ENCODE data around the gene ATP8B3. TPM values are rescaled to one million over a fixed set of nuclear protein-coding genes. Genes with fewer than 3 reads are reported as not detected.

ATP8B3 gene
- total RNA-seq, 1 experiment from 2014 or later, result 8.7 TPM

GRCh38 chr19:1818549-1819195, 6.6 kb upstream of the ATP8B3 start:
- no peak for DNase-seq (ENCODE audit: low spot score)
- intact Hi-C loops (cut with micrococcal nuclease; ENCODE audit: unreplicated experiment), result loop anchor here (10.0 kb wide), 1 partner anchor 274 kb away; no protein-coding TSS in a partner anchor
- H3K27ac ChIP-seq (ENCODE audit: low read depth, low read length, poor library complexity, severe bottlenecking), result no peak overlapping the region
- no peak for TF ChIP-seq EZH2 (IDR thresholded peaks at IDR 0.05; ENCODE audit: borderline replicate concordance, low read depth, low read length, poor library complexity, severe bottlenecking)
- TF ChIP-seq, protein P1, sequence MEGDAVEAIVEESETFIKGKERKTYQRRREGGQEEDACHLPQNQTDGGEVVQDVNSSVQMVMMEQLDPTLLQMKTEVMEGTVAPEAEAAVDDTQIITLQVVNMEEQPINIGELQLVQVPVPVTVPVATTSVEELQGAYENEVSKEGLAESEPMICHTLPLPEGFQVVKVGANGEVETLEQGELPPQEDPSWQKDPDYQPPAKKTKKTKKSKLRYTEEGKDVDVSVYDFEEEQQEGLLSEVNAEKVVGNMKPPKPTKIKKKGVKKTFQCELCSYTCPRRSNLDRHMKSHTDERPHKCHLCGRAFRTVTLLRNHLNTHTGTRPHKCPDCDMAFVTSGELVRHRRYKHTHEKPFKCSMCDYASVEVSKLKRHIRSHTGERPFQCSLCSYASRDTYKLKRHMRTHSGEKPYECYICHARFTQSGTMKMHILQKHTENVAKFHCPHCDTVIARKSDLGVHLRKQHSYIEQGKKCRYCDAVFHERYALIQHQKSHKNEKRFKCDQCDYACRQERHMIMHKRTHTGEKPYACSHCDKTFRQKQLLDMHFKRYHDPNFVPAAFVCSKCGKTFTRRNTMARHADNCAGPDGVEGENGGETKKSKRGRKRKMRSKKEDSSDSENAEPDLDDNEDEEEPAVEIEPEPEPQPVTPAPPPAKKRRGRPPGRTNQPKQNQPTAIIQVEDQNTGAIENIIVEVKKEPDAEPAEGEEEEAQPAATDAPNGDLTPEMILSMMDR (conservative IDR thresholded peaks at IDR 0.05; ENCODE audit: low read depth, low read length), result no peak
- H3K27me3 ChIP-seq (replicated peaks; ENCODE audit: insufficient read depth, low read depth, low read length, poor library complexity), result no peaks in the 10 kb centered on the region
- CTCF ChIA-PET, result no interaction called here
- peaks cover 60% of the 10 kb centered on the region for H3K36me3 ChIP-seq (ENCODE audit: insufficient read depth, low read length, poor library complexity, severe bottlenecking)
- BruUV-seq (replicated peaks), result no TSS peak
- no peaks in the 10 kb centered on the region for H3K9me3 ChIP-seq (ENCODE audit: low read depth, low read length, poor library complexity, severe bottlenecking)
- POLR2A ChIA-PET (ENCODE audit: low non-redundant PET), result no interaction called here
- no peak overlapping the region for H3K4me3 ChIP-seq (ENCODE audit: low read depth, low read length, poor library complexity, severe bottlenecking)
- no peaks in the 10 kb centered on the region for H3K4me1 ChIP-seq (ENCODE audit: insufficient read depth, low read length, poor library complexity, severe bottlenecking)

DNA sequence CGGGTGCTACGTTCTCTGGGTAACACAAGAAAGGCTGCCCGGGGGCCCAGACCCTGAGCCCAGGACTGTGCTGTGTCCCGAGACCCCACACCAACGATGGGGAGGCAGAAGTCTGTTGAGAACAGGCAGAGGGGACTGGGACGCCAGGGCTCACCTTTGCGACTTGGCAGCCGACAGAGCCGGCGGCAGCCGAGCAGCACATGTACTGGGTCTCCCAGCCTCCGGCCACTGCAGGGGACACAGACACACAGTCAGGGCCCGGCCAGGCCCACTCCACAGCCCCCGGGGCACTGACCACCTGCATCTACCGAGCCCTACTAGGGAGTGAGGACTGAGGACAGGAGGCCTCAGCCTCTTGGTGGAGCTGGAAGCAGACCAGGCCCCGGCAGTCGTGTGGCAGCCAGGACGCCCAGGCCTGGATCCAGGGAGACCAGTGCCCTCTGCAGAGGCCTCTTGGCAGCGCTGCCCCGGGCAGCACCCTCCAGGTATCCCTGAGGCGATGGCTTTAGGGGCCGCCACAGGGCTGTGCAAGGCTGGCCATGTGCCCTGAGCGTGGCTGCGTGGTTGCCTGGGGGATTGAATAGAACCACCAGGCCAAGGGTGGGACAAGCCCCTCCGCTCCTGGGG, 5.6 kb upstream of the ATP8B3 start:
- BruUV-seq (replicated peaks), result no TSS peak
- DNase-seq (ENCODE audit: low spot score), result no peak
- Histone ChIP-seq H3K36me3 (ENCODE audit: insufficient read depth, low read length, poor library complexity, severe bottlenecking) (peaks cover 55% of the 10 kb centered on the region), H3K27ac (ENCODE audit: low read depth, low read length, poor library complexity, severe bottlenecking) (no peak overlapping the region), H3K9me3 (ENCODE audit: low read depth, low read length, poor library complexity, severe bottlenecking) (no peaks in the 10 kb centered on the region), H3K27me3 (replicated peaks; ENCODE audit: insufficient read depth, low read depth, low read length, poor library complexity) (no peaks in the 10 kb centered on the region), H3K4me3 (ENCODE audit: low read depth, low read length, poor library complexity, severe bottlenecking) (no peak overlapping the region), H3K4me1 (ENCODE audit: insufficient read depth, low read length, poor library complexity, severe bottlenecking) (no peaks in the 10 kb centered on the region)
- POLR2A ChIA-PET (ENCODE audit: low non-redundant PET), result no interaction called here
- intact Hi-C loops (cut with micrococcal nuclease; ENCODE audit: unreplicated experiment), result loop anchor here (10.0 kb wide), 1 partner anchor 273 kb away; no protein-coding TSS in a partner anchor
- TF ChIP-seq EZH2 (IDR thresholded peaks at IDR 0.05; ENCODE audit: borderline replicate concordance, low read depth, low read length, poor library complexity, severe bottlenecking), result no peak
- TF ChIP-seq, protein P1 (conservative IDR thresholded peaks at IDR 0.05; ENCODE audit: low read depth, low read length), result no peak
- CTCF ChIA-PET, result no interaction called here

GRCh38 chr19:1816530-1817298, 4.6 kb upstream of the ATP8B3 start:
- DNase-seq (ENCODE audit: low spot score), result no peak
- no TSS peak for BruUV-seq (replicated peaks)
- intact Hi-C loops (cut with micrococcal nuclease; ENCODE audit: unreplicated experiment), result loop anchor here (10.0 kb wide), 1 partner anchor 272 kb away; no protein-coding TSS in a partner anchor
- ChIA-PET CTCF (no interaction called here), POLR2A (ENCODE audit: low non-redundant PET) (no interaction called here)
- TF ChIP-seq, protein P1 (conservative IDR thresholded peaks at IDR 0.05; ENCODE audit: low read depth, low read length), result no peak
- no peak for TF ChIP-seq EZH2 (IDR thresholded peaks at IDR 0.05; ENCODE audit: borderline replicate concordance, low read depth, low read length, poor library complexity, severe bottlenecking)
- H3K4me3 ChIP-seq (ENCODE audit: low read depth, low read length, poor library complexity, severe bottlenecking), result no peak overlapping the region
- H3K9me3 ChIP-seq (ENCODE audit: low read depth, low read length, poor library complexity, severe bottlenecking), result no peaks in the 10 kb centered on the region
- peaks cover under 1% of the 10 kb centered on the region for H3K4me1 ChIP-seq (ENCODE audit: insufficient read depth, low read length, poor library complexity, severe bottlenecking)
- H3K27ac ChIP-seq (ENCODE audit: low read depth, low read length, poor library complexity, severe bottlenecking), result no peak overlapping the region
- no peaks in the 10 kb centered on the region for H3K27me3 ChIP-seq (replicated peaks; ENCODE audit: insufficient read depth, low read depth, low read length, poor library complexity)
- peaks cover 48% of the 10 kb centered on the region for H3K36me3 ChIP-seq (ENCODE audit: insufficient read depth, low read length, poor library complexity, severe bottlenecking)
